ENCODE results near the gene FBXO41. TPM values are rescaled to one million over a fixed set of nuclear protein-coding genes. Genes with fewer than 3 reads are reported as not detected.
A peak's percentile ranks its signal among the peaks of the same experiment; 100 is the strongest.

The FBXO41 gene
- total and polyA plus RNA-seq, 3 experiments from 2014 or later, result 2.4 to 25.6 (median 25.3) TPM

DNA sequence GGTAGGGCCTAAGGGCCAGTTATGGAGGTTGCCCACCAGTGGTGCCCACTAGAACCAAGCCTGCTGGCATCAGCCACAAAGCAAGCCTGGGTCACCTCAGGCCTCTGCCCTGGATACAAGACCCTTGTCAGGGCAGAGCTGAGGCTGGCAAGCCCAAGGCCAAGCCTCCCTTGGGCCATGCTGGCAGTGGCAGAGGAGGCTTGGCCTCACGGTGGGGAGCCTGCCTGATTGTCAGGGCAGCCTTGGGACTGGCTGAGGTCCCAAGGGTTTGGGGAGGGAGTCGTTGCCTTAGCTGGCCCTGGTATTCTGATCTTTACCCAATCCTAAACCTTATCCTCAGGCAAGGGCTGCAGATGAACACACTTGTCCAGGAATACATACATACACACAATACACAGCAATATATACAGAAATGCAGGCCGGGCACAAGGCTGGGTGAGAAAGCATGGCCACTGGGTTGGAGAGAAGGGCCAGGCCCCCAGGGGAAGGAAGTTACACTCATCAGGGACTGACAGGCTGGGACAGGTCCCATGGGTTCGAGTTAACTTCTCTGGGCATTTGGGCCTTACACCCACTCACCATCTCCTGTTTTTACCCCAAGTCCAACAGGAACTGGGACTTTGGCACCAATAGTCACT is 29.2 kb downstream of the FBXO41 start:
- Mint-ChIP-seq H3K4me1 (peaks cover 0 to 15% (median 2%) of the 10 kb centered on the region in 3 donors), H3K27me3 (peaks cover 0 to 2% of the 10 kb centered on the region in 2 donors), H3K36me3 (peaks cover 0 to 61% (median 11%) of the 10 kb centered on the region in 3 donors), H3K4me3 (no peak overlapping the region), H3K9me3 (no peaks in the 10 kb centered on the region), H3K27ac (peak overlapping the region in 2 of 8 donors; percentile 15 to 47)
- Histone ChIP-seq H3K27ac (ENCODE audit: low read depth, low read length) (no peak overlapping the region), H3K27me3 (ENCODE audit: insufficient read depth, low read length, poor library complexity, severe bottlenecking) (no peaks in the 10 kb centered on the region), H3K36me3 (ENCODE audit: insufficient read depth, low read length) (peaks cover 25% of the 10 kb centered on the region), H3K4me1 (ENCODE audit: insufficient read depth, low read length) (no peaks in the 10 kb centered on the region), H3K4me3 (ENCODE audit: low read length) (no peak overlapping the region), H3K9me3 (ENCODE audit: low read length) (no peaks in the 10 kb centered on the region)
- ChIA-PET POLR2A (no interaction called here), CTCF (no interaction called here)
- no peak for DNase-seq

DNA sequence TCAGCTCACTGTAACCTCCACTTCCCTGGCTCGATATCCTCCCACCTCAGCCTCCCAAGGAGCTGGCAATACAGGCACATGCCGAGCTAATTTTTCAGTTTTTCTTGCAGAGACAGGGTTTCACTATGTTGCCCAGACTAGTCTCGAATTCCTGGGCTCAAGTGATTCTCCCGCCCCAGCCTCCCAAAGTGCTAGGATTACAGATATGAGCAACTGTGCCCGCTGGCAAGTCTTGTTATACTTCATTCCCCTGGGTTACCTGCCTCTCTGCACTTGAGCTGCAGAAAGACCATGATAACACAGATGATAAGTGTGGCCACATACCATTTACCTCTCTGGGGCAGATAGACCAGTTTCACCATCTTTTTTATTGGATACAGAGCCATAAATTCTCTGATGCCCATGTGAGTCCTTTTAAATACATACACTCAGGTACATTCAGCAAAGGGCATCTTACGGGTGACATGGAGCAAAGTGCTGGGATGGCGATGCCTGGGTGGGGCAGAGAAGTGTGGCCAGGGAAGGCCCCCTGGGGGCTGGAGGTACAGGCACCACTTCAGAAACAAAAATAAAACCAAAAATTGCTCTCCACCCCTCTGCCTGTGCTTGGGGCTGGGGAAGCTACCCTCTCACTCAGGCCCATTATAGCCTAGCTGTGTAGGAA is 29.8 kb downstream of the FBXO41 start:
- H3K27ac Mint-ChIP-seq, result peak overlapping the region in 2 of 8 donors; percentile 7 to 27
- peaks cover 2 to 61% (median 8%) of the 10 kb centered on the region in 3 donors for H3K36me3 Mint-ChIP-seq
- no peak overlapping the region for H3K4me3 ChIP-seq (ENCODE audit: low read length)
- H3K36me3 ChIP-seq (ENCODE audit: insufficient read depth, low read length), result peaks cover 31% of the 10 kb centered on the region
- DNase-seq, result no peak
- no peaks in the 10 kb centered on the region for H3K27me3 ChIP-seq (ENCODE audit: insufficient read depth, low read length, poor library complexity, severe bottlenecking)
- no peaks in the 10 kb centered on the region for H3K4me1 ChIP-seq (ENCODE audit: insufficient read depth, low read length)
- POLR2A ChIA-PET, result no interaction called here
- H3K27ac ChIP-seq (ENCODE audit: low read depth, low read length), result no peak overlapping the region
- no peaks in the 10 kb centered on the region for H3K9me3 ChIP-seq (ENCODE audit: low read length)
- CTCF ChIA-PET, result no interaction called here
- no peaks in the 10 kb centered on the region for H3K9me3 Mint-ChIP-seq
- H3K4me1 Mint-ChIP-seq, result peaks cover 0 to 15% (median 2%) of the 10 kb centered on the region in 3 donors
- H3K4me3 Mint-ChIP-seq, result no peak overlapping the region
- peaks cover 0 to 2% of the 10 kb centered on the region in 2 donors for H3K27me3 Mint-ChIP-seq

- Mint-ChIP-seq H3K4me3 (no peak overlapping the region), H3K9me3 (no peaks in the 10 kb centered on the region), H3K27ac (no peak overlapping the region), H3K27me3 (peaks cover 0 to 2% of the 10 kb centered on the region in 2 donors), H3K4me1 (peaks cover 0 to 15% (median 2%) of the 10 kb centered on the region in 3 donors), H3K36me3 (peaks cover 4 to 61% (median 8%) of the 10 kb centered on the region in 3 donors)
- Histone ChIP-seq H3K4me1 (ENCODE audit: insufficient read depth, low read length) (no peaks in the 10 kb centered on the region), H3K27ac (ENCODE audit: low read depth, low read length) (no peak overlapping the region), H3K4me3 (ENCODE audit: low read length) (no peak overlapping the region), H3K36me3 (ENCODE audit: insufficient read depth, low read length) (peaks cover 37% of the 10 kb centered on the region), H3K27me3 (ENCODE audit: insufficient read depth, low read length, poor library complexity, severe bottlenecking) (no peaks in the 10 kb centered on the region), H3K9me3 (ENCODE audit: low read length) (no peaks in the 10 kb centered on the region)
- no peak for DNase-seq
- ChIA-PET POLR2A (no interaction called here), CTCF (no interaction called here)
These were observed 30.4 kb downstream of the FBXO41 start for GRCh38 chr2:73253901-73254300.

DNA sequence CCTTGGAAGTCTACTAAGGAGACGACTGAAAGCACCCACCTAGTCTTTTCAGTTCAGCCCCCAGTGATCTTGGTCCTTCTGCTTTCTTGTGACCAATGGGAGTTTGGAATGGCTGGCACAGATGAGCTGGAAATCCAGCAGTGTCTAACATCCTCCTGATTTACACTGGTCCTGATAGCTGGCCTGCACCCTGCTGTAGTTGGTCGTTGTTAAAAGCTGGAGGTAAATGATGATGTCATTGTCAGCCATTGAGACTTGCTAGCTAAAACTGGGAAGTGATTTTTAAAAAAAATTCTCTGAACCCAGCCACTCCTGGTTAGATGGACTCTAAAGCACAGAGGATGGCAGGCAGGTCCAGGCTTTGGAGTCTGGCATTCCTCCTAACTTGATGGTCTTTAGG is 30.9 kb downstream of the FBXO41 start:
- Mint-ChIP-seq H3K9me3 (no peaks in the 10 kb centered on the region), H3K27ac (peak overlapping the region in 3 of 8 donors; percentile 58 to 77 (median 60)), H3K27me3 (peaks cover 0 to 2% of the 10 kb centered on the region in 2 donors), H3K4me1 (peaks cover 0 to 15% (median 2%) of the 10 kb centered on the region in 3 donors), H3K4me3 (no peak overlapping the region), H3K36me3 (peaks cover 4 to 62% (median 8%) of the 10 kb centered on the region in 3 donors)
- ChIA-PET POLR2A (no interaction called here), CTCF (no interaction called here)
- Histone ChIP-seq H3K9me3 (ENCODE audit: low read length) (no peaks in the 10 kb centered on the region), H3K36me3 (ENCODE audit: insufficient read depth, low read length) (peaks cover 42% of the 10 kb centered on the region), H3K27ac (ENCODE audit: low read depth, low read length) (no peak overlapping the region), H3K27me3 (ENCODE audit: insufficient read depth, low read length, poor library complexity, severe bottlenecking) (no peaks in the 10 kb centered on the region), H3K4me1 (ENCODE audit: insufficient read depth, low read length) (no peaks in the 10 kb centered on the region), H3K4me3 (ENCODE audit: low read length) (no peak overlapping the region)
- DNase-seq, result no peak

- Histone ChIP-seq H3K4me3 (ENCODE audit: low read length) (no peak overlapping the region), H3K4me1 (ENCODE audit: insufficient read depth, low read length) (no peaks in the 10 kb centered on the region), H3K36me3 (ENCODE audit: insufficient read depth, low read length) (peaks cover 47% of the 10 kb centered on the region), H3K27me3 (ENCODE audit: insufficient read depth, low read length, poor library complexity, severe bottlenecking) (no peaks in the 10 kb centered on the region), H3K9me3 (ENCODE audit: low read length) (no peaks in the 10 kb centered on the region), H3K27ac (ENCODE audit: low read depth, low read length) (no peak overlapping the region)
- Mint-ChIP-seq H3K4me3 (no peak overlapping the region), H3K27me3 (peaks cover 0 to 2% of the 10 kb centered on the region in 2 donors), H3K4me1 (peaks cover 0 to 7% (median 2%) of the 10 kb centered on the region in 3 donors), H3K9me3 (no peaks in the 10 kb centered on the region), H3K27ac (no peak overlapping the region), H3K36me3 (peaks cover 4 to 71% (median 11%) of the 10 kb centered on the region in 3 donors)
- POLR2A ChIA-PET, result no interaction called here
- CTCF ChIA-PET, result no interaction called here
- no peak for DNase-seq
These were observed 31.8 kb downstream of the FBXO41 start for GRCh38 chr2:73252238-73253027.

GRCh38 chr2:73250872-73251846 is 33.1 kb downstream of the FBXO41 start:
- H3K36me3 ChIP-seq (ENCODE audit: insufficient read depth, low read length), result peaks cover 60% of the 10 kb centered on the region
- ChIA-PET POLR2A (no interaction called here), CTCF (interaction anchor here (1.3 to 1.4 kb wide), 3 partner anchors 39 to 74 kb away, joined by 3 to 4 read pairs (median 3); no protein-coding TSS in a partner anchor)
- H3K9me3 ChIP-seq (ENCODE audit: low read length), result no peaks in the 10 kb centered on the region
- H3K36me3 Mint-ChIP-seq, result peaks cover 4 to 84% (median 15%) of the 10 kb centered on the region in 3 donors
- peak overlapping the region in 4 of 8 donors; percentile 56 to 66 (median 59) for H3K27ac Mint-ChIP-seq
- no peak overlapping the region for H3K4me3 Mint-ChIP-seq
- peaks cover 0 to 2% (median 0%) of the 10 kb centered on the region in 3 donors for H3K4me1 Mint-ChIP-seq
- no peak for DNase-seq
- peaks cover 0 to 2% of the 10 kb centered on the region in 2 donors for H3K27me3 Mint-ChIP-seq
- no peaks in the 10 kb centered on the region for H3K4me1 ChIP-seq (ENCODE audit: insufficient read depth, low read length)
- no peak overlapping the region for H3K4me3 ChIP-seq (ENCODE audit: low read length)
- no peaks in the 10 kb centered on the region for H3K27me3 ChIP-seq (ENCODE audit: insufficient read depth, low read length, poor library complexity, severe bottlenecking)
- H3K27ac ChIP-seq (ENCODE audit: low read depth, low read length), result no peak overlapping the region
- H3K9me3 Mint-ChIP-seq, result no peaks in the 10 kb centered on the region

GRCh38 chr2:73249636-73250035 is 34.6 kb downstream of the FBXO41 start:
- POLR2A ChIA-PET, result interaction anchor here (0.6 kb wide), 1 partner anchor 37 kb away, joined by 3 read pairs; no protein-coding TSS in a partner anchor
- no peaks in the 10 kb centered on the region for H3K9me3 ChIP-seq (ENCODE audit: low read length)
- peak overlapping the region in 1 of 8 donors; percentile 8 for H3K27ac Mint-ChIP-seq
- peaks cover 0 to 5% (median 0%) of the 10 kb centered on the region in 3 donors for H3K4me1 Mint-ChIP-seq
- H3K27me3 ChIP-seq (ENCODE audit: insufficient read depth, low read length, poor library complexity, severe bottlenecking), result no peaks in the 10 kb centered on the region
- no peaks in the 10 kb centered on the region for H3K4me1 ChIP-seq (ENCODE audit: insufficient read depth, low read length)
- H3K4me3 Mint-ChIP-seq, result no peak overlapping the region
- H3K9me3 Mint-ChIP-seq, result no peaks in the 10 kb centered on the region
- no peak for DNase-seq
- CTCF ChIA-PET, result interaction anchor here (1.4 kb wide), 1 partner anchor 39 kb away, joined by 3 read pairs; no protein-coding TSS in a partner anchor
- H3K36me3 Mint-ChIP-seq, result peaks cover 4 to 99% (median 21%) of the 10 kb centered on the region in 3 donors
- no peaks in the 10 kb centered on the region for H3K27me3 Mint-ChIP-seq
- peaks cover 75% of the 10 kb centered on the region for H3K36me3 ChIP-seq (ENCODE audit: insufficient read depth, low read length)
- H3K4me3 ChIP-seq (ENCODE audit: low read length), result no peak overlapping the region
- no peak overlapping the region for H3K27ac ChIP-seq (ENCODE audit: low read depth, low read length)
